Peyer's patch (tissue), 4 donors: ENCODE results near the gene CYP24A1.

Source experiments
- CTCF ChIP-seq, 6 experiments: fragments of 450-650 bp in 4 of 6; fragments of 200-600 bp in 2 of 6; sonication (generic) in 1 of 6; IDR thresholded peaks; one replicate each; pipeline ENCODE4 v1.5.1; 2017 to 2019; ENCODE audit warnings: antibody characterized with exemption in 6 of 6, mild to moderate bottlenecking in 3 of 6, moderate library complexity in 1 of 6
- POLR2A ChIP-seq, 2 donors: fragments of 450-650 bp; IDR thresholded peaks; one replicate each; pipeline ENCODE4 v1.5.1; 2017; ENCODE audit warnings: antibody characterized with exemption in 2 of 2, mild to moderate bottlenecking in 2 of 2, moderate library complexity in 2 of 2

- peak in 3 of 6 experiments; percentile 39 to 61 (median 39) for TF ChIP-seq CTCF (IDR thresholded peaks at IDR 0.05)
- no peak for TF ChIP-seq POLR2A (IDR thresholded peaks at IDR 0.05)
Observed at GRCh38 chr20:54197621-54198604, 24.1 kb upstream of the CYP24A1 start.
